HepG2 (cell line): ENCODE results near the gene SERPINA6. TPM values are rescaled to one million over a fixed set of nuclear protein-coding genes. Genes with fewer than 3 reads are reported as not detected.

Source experiments
- CEBPG ChIP-seq: IDR thresholded peaks from 2 replicates; pipeline ENCODE4 v1.6.1; 2016
- DMAP1 ChIP-seq: IDR thresholded peaks from 2 replicates; pipeline ENCODE4 v1.6.1; 2016
- HNF4A ChIP-seq: sonication (generic); formaldehyde crosslinking; IDR thresholded peaks from 2 replicates; pipeline ENCODE4 v1.4.0; 2020; ENCODE audit warnings: missing genetic modification reagents
- NCOA5 ChIP-seq: sonication (generic); formaldehyde crosslinking; IDR thresholded peaks from 2 replicates; pipeline ENCODE4 v1.4.0; 2020; ENCODE audit warnings: missing genetic modification reagents
- NR2F1 ChIP-seq, 2 experiments: fragments of 450-650 bp in 1 of 2; formaldehyde crosslinking in 1 of 2; IDR thresholded peaks; 2 replicates each; pipeline versions ENCODE4 v1.5.0 to v1.6.1; 2016 to 2020; ENCODE audit warnings: mild to moderate bottlenecking in 1 of 2, missing compliant biosample characterization in 1 of 2, missing genetic modification reagents in 1 of 2, moderate library complexity in 1 of 2
- POLR2AphosphoS2 ChIP-seq: IDR thresholded peaks from 2 replicates; pipeline ENCODE4 v1.6.1; 2011; ENCODE audit warnings: low read depth, low read length, improper control_type of control experiment
- PPARG ChIP-seq: conservative IDR thresholded peaks from 2 replicates; pipeline ENCODE4 v1.6.1; 2016; ENCODE audit warnings: missing biosample characterization, missing genetic modification reagents
- RAD21 ChIP-seq: fragments of 450-650 bp; formaldehyde crosslinking; IDR thresholded peaks from 2 replicates; pipeline ENCODE4 v1.5.0; 2020; ENCODE audit warnings: mild to moderate bottlenecking
- ZMYM3 ChIP-seq: sonication (generic); formaldehyde crosslinking; IDR thresholded peaks from 2 replicates; pipeline ENCODE4 v1.5.1; 2020; ENCODE audit warnings: mild to moderate bottlenecking, missing genetic modification reagents
- ZNF382 ChIP-seq: sonication (generic); formaldehyde crosslinking; IDR thresholded peaks from 2 replicates; pipeline ENCODE4 v1.5.0; 2020; ENCODE audit warnings: missing genetic modification reagents, mild to moderate bottlenecking, borderline replicate concordance
- ZNF484 ChIP-seq: sonication (generic); formaldehyde crosslinking; IDR thresholded peaks from 2 replicates; pipeline ENCODE4 v1.5.1; 2020; ENCODE audit warnings: mild to moderate bottlenecking, low read depth, missing genetic modification reagents, borderline replicate concordance
- ZNF577 ChIP-seq: sonication (generic); formaldehyde crosslinking; IDR thresholded peaks from 2 replicates; pipeline ENCODE4 v1.4.0; 2020; ENCODE audit warnings: mild to moderate bottlenecking, low read depth, missing genetic modification reagents, borderline replicate concordance
- ZNF7 ChIP-seq: IDR thresholded peaks from 2 replicates; pipeline ENCODE4 v1.6.1; 2016; ENCODE audit warnings: missing biosample characterization, missing genetic modification reagents
- ZNF790 ChIP-seq: sonication (generic); formaldehyde crosslinking; IDR thresholded peaks from 2 replicates; pipeline ENCODE4 v1.8.0; 2022; ENCODE audit warnings: missing genetic modification reagents, mild to moderate bottlenecking, borderline replicate concordance
- polyA plus RNA-seq, 8 experiments: library from polyadenylated mRNA; depleted of rRNA in 3 of 8; stranded (reverse) in 7 of 8; unstranded in 1 of 8; fragments of >200 nt; fragmentation: Illumina TruSeq in 4 of 8; extraction: Trizol in 4 of 8; gene quantifications; 2 replicates each; pipeline versions ENCODE4 v1.2.1 to v1.2.3, GENCODE V29; 2011 to 2016; ENCODE audit warnings: low read depth in 4 of 8, missing spikeins in 1 of 8, mixed read lengths in 1 of 8; ENCODE audit not compliant: insufficient read depth in 1 of 8
- total RNA-seq, 5 experiments: library from RNA; depleted of rRNA; stranded (reverse); fragments of >200 nt; fragmentation: Illumina TruSeq; extraction: Trizol; gene quantifications; 2 replicates each; pipeline ENCODE4 v1.2.3, GENCODE V29; 2016; ENCODE audit warnings: low read depth in 1 of 5
- TF ChIP-seq, protein P1 (sequence below): sonication (generic); formaldehyde crosslinking; conservative IDR thresholded peaks from 2 replicates; pipeline ENCODE4 v1.8.1; 2023; ENCODE audit warnings: missing genetic modification reagents
- TF ChIP-seq, protein P2 (sequence below): IDR thresholded peaks from 2 replicates; pipeline ENCODE4 v1.6.1; 2016; ENCODE audit warnings: missing genetic modification reagents, missing compliant biosample characterization
- TF ChIP-seq, protein P3 (sequence below): sonication (generic); formaldehyde crosslinking; IDR thresholded peaks from 2 replicates; pipeline ENCODE4 v1.8.0; 2022; ENCODE audit warnings: low read depth, missing genetic modification reagents
- TF ChIP-seq, protein P4 (sequence below): sonication (generic); formaldehyde crosslinking; IDR thresholded peaks from 2 replicates; pipeline ENCODE4 v1.5.1; 2020; ENCODE audit warnings: mild to moderate bottlenecking, missing genetic modification reagents, borderline replicate concordance
- TF ChIP-seq, protein P5 (sequence below), 2 experiments: sonication (generic) in 1 of 2; formaldehyde crosslinking in 1 of 2; IDR thresholded peaks; 2 replicates each; pipeline versions ENCODE4 v1.4.0 to v1.6.1; 2018 to 2020; ENCODE audit warnings: missing genetic modification reagents in 2 of 2, borderline replicate concordance in 1 of 2, low read depth in 1 of 2, mild to moderate bottlenecking in 1 of 2, missing biosample characterization in 1 of 2

SERPINA6 gene
- total and polyA plus RNA-seq, 2 of the 13 experiments (the other 11 are each of a cell fraction or from before 2014, with no cell fraction given), result 260 to 333 TPM

DNA sequence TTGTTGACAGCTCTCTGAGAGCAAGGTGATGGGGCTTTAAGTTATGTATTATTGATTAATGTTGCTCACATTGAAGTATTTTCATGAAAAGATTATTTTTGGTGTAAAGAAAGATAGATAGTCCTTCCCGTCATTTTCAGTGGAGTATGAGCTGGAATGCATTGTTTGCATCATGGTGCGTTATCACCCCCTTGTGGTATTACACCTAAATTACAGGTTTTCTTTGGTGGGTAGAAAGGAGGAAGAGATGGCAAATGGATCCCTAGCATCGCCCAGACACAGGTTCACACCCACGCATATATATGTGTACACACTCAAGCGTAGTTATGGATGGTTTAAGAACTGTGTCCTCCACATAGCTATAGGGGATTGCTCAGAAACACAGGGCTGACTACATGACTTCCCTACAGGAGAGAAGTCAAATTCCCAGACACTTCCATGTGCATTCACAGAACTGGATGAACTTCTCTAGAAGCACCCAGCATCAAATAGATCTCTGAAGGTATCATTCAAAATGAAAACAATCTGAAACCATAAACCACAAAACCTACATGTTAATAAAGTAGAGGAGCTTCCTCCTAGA lies 15.6 kb downstream of the SERPINA6 start (continued):
- TF ChIP-seq, protein P1, sequence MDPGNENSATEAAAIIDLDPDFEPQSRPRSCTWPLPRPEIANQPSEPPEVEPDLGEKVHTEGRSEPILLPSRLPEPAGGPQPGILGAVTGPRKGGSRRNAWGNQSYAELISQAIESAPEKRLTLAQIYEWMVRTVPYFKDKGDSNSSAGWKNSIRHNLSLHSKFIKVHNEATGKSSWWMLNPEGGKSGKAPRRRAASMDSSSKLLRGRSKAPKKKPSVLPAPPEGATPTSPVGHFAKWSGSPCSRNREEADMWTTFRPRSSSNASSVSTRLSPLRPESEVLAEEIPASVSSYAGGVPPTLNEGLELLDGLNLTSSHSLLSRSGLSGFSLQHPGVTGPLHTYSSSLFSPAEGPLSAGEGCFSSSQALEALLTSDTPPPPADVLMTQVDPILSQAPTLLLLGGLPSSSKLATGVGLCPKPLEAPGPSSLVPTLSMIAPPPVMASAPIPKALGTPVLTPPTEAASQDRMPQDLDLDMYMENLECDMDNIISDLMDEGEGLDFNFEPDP (CRISPR knock-in tag), result 0 out of 2 replicates have a peak, but pooled peaks have one; percentile 38
- TF ChIP-seq, protein P2, sequence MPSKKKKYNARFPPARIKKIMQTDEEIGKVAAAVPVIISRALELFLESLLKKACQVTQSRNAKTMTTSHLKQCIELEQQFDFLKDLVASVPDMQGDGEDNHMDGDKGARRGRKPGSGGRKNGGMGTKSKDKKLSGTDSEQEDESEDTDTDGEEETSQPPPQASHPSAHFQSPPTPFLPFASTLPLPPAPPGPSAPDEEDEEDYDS (CRISPR knock-in tag), result no peak
- TF ChIP-seq, protein P3, sequence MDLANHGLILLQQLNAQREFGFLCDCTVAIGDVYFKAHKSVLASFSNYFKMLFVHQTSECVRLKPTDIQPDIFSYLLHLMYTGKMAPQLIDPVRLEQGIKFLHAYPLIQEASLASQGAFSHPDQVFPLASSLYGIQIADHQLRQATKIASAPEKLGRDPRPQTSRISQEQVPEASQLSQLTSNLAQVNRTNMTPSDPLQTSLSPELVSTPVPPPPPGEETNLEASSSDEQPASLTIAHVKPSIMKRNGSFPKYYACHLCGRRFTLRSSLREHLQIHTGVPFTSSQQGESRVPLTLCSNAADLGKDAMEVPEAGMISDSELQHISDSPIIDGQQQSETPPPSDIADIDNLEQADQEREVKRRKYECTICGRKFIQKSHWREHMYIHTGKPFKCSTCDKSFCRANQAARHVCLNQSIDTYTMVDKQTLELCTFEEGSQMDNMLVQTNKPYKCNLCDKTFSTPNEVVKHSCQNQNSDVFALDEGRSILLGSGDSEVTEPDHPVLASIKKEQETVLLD (CRISPR knock-in tag), result no peak
- TF ChIP-seq, protein P4, sequence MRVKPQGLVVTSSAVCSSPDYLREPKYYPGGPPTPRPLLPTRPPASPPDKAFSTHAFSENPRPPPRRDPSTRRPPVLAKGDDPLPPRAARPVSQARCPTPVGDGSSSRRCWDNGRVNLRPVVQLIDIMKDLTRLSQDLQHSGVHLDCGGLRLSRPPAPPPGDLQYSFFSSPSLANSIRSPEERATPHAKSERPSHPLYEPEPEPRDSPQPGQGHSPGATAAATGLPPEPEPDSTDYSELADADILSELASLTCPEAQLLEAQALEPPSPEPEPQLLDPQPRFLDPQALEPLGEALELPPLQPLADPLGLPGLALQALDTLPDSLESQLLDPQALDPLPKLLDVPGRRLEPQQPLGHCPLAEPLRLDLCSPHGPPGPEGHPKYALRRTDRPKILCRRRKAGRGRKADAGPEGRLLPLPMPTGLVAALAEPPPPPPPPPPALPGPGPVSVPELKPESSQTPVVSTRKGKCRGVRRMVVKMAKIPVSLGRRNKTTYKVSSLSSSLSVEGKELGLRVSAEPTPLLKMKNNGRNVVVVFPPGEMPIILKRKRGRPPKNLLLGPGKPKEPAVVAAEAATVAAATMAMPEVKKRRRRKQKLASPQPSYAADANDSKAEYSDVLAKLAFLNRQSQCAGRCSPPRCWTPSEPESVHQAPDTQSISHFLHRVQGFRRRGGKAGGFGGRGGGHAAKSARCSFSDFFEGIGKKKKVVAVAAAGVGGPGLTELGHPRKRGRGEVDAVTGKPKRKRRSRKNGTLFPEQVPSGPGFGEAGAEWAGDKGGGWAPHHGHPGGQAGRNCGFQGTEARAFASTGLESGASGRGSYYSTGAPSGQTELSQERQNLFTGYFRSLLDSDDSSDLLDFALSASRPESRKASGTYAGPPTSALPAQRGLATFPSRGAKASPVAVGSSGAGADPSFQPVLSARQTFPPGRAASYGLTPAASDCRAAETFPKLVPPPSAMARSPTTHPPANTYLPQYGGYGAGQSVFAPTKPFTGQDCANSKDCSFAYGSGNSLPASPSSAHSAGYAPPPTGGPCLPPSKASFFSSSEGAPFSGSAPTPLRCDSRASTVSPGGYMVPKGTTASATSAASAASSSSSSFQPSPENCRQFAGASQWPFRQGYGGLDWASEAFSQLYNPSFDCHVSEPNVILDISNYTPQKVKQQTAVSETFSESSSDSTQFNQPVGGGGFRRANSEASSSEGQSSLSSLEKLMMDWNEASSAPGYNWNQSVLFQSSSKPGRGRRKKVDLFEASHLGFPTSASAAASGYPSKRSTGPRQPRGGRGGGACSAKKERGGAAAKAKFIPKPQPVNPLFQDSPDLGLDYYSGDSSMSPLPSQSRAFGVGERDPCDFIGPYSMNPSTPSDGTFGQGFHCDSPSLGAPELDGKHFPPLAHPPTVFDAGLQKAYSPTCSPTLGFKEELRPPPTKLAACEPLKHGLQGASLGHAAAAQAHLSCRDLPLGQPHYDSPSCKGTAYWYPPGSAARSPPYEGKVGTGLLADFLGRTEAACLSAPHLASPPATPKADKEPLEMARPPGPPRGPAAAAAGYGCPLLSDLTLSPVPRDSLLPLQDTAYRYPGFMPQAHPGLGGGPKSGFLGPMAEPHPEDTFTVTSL, result 0 out of 2 replicates have a peak, but pooled peaks have one; percentile 20
- no peak for TF ChIP-seq ZNF790 (CRISPR knock-in tag)
- no peak for TF ChIP-seq NR2F1 (CRISPR knock-in tag; IDR thresholded peaks at IDR 0.05)
- no peak for TF ChIP-seq HNF4A (CRISPR knock-in tag)
- no peak for TF ChIP-seq ZNF382 (CRISPR knock-in tag)
- TF ChIP-seq DMAP1 (CRISPR knock-in tag), result no peak
- TF ChIP-seq PPARG, result 0 out of 2 replicates have a peak, but pooled peaks have one; percentile 14
- TF ChIP-seq POLR2AphosphoS2, result no peak
- TF ChIP-seq, protein P5, sequence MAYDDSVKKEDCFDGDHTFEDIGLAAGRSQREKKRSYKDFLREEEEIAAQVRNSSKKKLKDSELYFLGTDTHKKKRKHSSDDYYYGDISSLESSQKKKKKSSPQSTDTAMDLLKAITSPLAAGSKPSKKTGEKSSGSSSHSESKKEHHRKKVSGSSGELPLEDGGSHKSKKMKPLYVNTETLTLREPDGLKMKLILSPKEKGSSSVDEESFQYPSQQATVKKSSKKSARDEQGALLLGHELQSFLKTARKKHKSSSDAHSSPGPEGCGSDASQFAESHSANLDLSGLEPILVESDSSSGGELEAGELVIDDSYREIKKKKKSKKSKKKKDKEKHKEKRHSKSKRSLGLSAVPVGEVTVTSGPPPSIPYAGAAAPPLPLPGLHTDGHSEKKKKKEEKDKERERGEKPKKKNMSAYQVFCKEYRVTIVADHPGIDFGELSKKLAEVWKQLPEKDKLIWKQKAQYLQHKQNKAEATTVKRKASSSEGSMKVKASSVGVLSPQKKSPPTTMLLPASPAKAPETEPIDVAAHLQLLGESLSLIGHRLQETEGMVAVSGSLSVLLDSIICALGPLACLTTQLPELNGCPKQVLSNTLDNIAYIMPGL (CRISPR knock-in tag; IDR thresholded peaks at IDR 0.05; ENCODE audit: borderline replicate concordance in 1 of 2, low read depth in 1 of 2), result 0 out of 4 replicates have a peak, but pooled peaks of 1 of the 2 experiments have one; percentile 40
- TF ChIP-seq ZNF577 (CRISPR knock-in tag), result no peak
- no peak for TF ChIP-seq NCOA5 (CRISPR knock-in tag)
- peak; percentile 80 for TF ChIP-seq RAD21
- TF ChIP-seq CEBPG (CRISPR knock-in tag), result peak; percentile 9; the same call in 1 of the 2 replicates
- no peak for TF ChIP-seq ZNF484 (CRISPR knock-in tag)
- TF ChIP-seq ZNF7 (CRISPR knock-in tag), result peak; percentile 82
- no peak for TF ChIP-seq ZMYM3 (CRISPR knock-in tag)
